ENCODE data around the gene TMEM256.
A peak's percentile ranks its signal among the peaks of the same experiment; 100 is the strongest.

TMEM256 gene

DNA sequence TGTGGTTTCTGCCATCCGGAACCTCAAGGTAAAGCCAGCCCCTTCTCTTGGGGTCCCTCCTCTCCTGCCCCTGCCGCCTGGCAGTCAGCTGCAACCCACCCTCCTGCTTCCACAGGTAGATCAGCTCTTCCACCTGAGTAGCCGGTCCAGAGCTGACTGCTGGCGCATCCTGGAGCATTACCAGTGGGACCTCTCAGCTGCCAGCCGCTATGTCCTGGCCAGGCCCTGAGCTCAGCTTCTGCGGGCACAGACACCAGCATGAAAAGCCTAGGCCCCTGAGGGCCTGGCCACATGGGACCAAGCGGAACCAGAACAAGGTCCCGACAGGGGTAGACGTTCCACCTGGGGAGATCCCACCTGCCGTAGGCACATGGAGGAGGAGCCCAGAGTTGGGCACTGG is 15.0 kb downstream of the TMEM256 start:
- Histone ChIP-seq H3K9ac (ENCODE audit: low read length in 5 of 5) (no peak overlapping the region), H3K9me3 (ENCODE audit: control insufficient read depth in 5 of 5, low read length in 5 of 5) (no peaks in the 10 kb centered on the region), H3K27me3 (ENCODE audit: control insufficient read depth in 5 of 5, insufficient read depth in 4 of 5, low read length in 5 of 5) (peaks cover 0 to 6% (median 0%) of the 10 kb centered on the region in 5 donors), H3K36me3 (ENCODE audit: control insufficient read depth in 5 of 5, insufficient read depth in 5 of 5, low read length in 5 of 5) (peaks cover 0 to 46% (median 38%) of the 10 kb centered on the region in 5 donors), H3K27ac (ENCODE audit: low read depth, low read length) (no peak overlapping the region), H3K4me3 (ENCODE audit: low read depth in 1 of 5, low read length in 5 of 5) (no peak overlapping the region), H3K4me1 (ENCODE audit: control insufficient read depth in 5 of 5, insufficient read depth in 5 of 5, low read length in 5 of 5) (peaks cover 0 to 29% (median 14%) of the 10 kb centered on the region in 5 donors)

DNA sequence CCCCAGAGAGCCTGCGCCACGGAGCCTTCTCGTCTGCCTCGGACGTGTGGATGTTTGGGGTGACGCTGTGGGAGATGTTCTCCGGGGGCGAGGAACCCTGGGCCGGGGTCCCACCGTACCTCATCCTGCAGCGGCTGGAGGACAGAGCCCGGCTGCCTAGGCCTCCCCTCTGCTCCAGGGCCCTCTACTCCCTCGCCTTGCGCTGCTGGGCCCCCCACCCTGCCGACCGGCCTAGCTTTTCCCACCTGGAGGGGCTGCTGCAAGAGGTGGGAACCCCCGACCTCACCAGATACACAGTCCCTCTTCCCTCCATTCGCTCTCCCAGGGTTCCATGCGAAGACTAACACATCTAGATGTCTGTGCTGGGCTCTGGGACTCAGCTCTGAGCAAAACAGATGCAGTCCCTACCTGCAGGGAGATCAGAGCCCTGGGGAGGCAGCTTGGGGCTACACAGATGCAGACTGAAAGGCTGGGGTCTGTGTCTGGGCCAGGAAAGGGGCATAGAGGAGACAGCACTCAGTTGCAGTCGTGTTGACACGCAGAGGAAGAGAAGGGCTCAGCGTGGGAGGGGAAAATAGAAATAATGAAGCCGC is 19.3 kb downstream of the TMEM256 start:
- Histone ChIP-seq H3K4me3 (ENCODE audit: low read depth in 1 of 5, low read length in 5 of 5) (peak overlapping the region in 3 of 5 donors; percentile 49 to 65 (median 51)), H3K27ac (ENCODE audit: low read depth, low read length) (no peak overlapping the region), H3K9ac (ENCODE audit: low read length in 5 of 5) (peak overlapping the region in 2 of 5 donors; percentile 24 to 30), H3K36me3 (ENCODE audit: control insufficient read depth in 5 of 5, insufficient read depth in 5 of 5, low read length in 5 of 5) (peaks cover 0 to 22% (median 18%) of the 10 kb centered on the region in 5 donors), H3K4me1 (ENCODE audit: control insufficient read depth in 5 of 5, insufficient read depth in 5 of 5, low read length in 5 of 5) (peaks cover 4 to 35% (median 30%) of the 10 kb centered on the region in 5 donors), H3K9me3 (ENCODE audit: control insufficient read depth in 5 of 5, low read length in 5 of 5) (no peaks in the 10 kb centered on the region), H3K27me3 (ENCODE audit: control insufficient read depth in 5 of 5, insufficient read depth in 4 of 5, low read length in 5 of 5) (peaks cover 17 to 36% (median 24%) of the 10 kb centered on the region in 5 donors)

DNA sequence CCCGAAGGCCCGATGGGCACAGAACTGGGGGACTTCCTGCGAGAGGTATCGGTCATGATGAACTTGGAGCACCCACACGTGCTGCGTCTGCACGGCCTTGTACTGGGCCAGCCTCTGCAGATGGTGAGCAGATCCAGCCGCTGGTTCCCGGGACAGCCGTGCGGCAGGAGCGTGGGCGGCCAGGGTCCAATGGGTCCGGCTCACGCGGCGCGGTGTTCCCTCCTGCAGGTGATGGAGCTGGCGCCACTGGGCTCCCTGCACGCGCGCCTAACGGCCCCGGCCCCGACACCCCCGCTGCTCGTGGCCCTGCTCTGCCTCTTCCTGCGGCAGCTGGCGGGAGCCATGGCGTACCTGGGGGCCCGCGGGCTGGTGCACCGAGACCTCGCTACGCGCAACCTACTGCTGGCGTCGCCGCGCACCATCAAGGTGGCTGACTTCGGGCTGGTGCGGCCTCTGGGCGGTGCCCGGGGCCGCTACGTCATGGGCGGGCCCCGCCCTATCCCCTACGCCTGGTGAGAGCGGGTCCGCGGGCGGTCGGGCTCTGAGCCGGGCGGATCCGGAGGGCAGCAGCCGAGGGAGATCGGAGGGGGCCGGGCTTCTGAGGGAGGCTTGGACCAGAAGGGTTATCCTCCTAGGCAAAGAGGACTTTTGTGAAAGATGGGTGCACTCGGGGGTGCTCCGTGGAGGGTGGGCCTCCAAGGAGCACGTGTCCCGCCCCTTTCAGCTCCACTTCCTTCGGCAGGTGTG is 20.0 kb downstream of the TMEM256 start:
- Histone ChIP-seq H3K4me3 (ENCODE audit: low read depth in 1 of 5, low read length in 5 of 5) (peak overlapping the region in 4 of 5 donors; percentile 47 to 65 (median 50)), H3K9ac (ENCODE audit: low read length in 5 of 5) (peak overlapping the region in 3 of 5 donors; percentile 23 to 30 (median 24)), H3K27me3 (ENCODE audit: control insufficient read depth in 5 of 5, insufficient read depth in 4 of 5, low read length in 5 of 5) (peaks cover 17 to 36% (median 24%) of the 10 kb centered on the region in 5 donors), H3K9me3 (ENCODE audit: control insufficient read depth in 5 of 5, low read length in 5 of 5) (peaks cover 0 to 3% (median 0%) of the 10 kb centered on the region in 5 donors), H3K27ac (ENCODE audit: low read depth, low read length) (no peak overlapping the region), H3K36me3 (ENCODE audit: control insufficient read depth in 5 of 5, insufficient read depth in 5 of 5, low read length in 5 of 5) (peaks cover 0 to 15% (median 12%) of the 10 kb centered on the region in 5 donors), H3K4me1 (ENCODE audit: control insufficient read depth in 5 of 5, insufficient read depth in 5 of 5, low read length in 5 of 5) (peaks cover 4 to 35% (median 30%) of the 10 kb centered on the region in 5 donors)

DNA sequence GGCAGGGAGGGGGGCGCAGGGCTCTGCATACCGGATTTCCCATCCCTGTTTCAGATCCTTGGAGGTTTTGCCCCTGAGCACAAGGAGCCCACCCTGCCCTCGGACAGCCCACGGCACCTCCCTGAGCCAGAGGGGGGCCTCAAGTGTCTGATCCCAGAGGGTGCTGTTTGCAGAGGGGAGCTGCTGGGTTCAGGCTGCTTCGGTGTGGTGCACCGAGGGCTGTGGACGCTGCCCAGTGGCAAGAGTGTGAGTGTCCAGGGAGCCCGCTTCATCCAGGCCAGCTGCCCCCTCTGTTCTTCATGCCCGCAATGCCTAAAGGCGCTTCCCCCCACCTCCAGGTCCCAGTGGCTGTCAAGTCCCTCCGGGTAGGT is 20.5 kb downstream of the TMEM256 start:
- Histone ChIP-seq H3K36me3 (ENCODE audit: control insufficient read depth in 5 of 5, insufficient read depth in 5 of 5, low read length in 5 of 5) (peaks cover 0 to 10% (median 6%) of the 10 kb centered on the region in 5 donors), H3K9ac (ENCODE audit: low read length in 5 of 5) (peak overlapping the region in 3 of 5 donors; percentile 23 to 30 (median 24)), H3K27ac (ENCODE audit: low read depth, low read length) (no peak overlapping the region), H3K4me1 (ENCODE audit: control insufficient read depth in 5 of 5, insufficient read depth in 5 of 5, low read length in 5 of 5) (peaks cover 4 to 35% (median 30%) of the 10 kb centered on the region in 5 donors), H3K9me3 (ENCODE audit: control insufficient read depth in 5 of 5, low read length in 5 of 5) (peaks cover 0 to 3% (median 0%) of the 10 kb centered on the region in 5 donors), H3K27me3 (ENCODE audit: control insufficient read depth in 5 of 5, insufficient read depth in 4 of 5, low read length in 5 of 5) (peaks cover 17 to 36% (median 24%) of the 10 kb centered on the region in 5 donors), H3K4me3 (ENCODE audit: low read depth in 1 of 5, low read length in 5 of 5) (peak overlapping the region in 4 of 5 donors; percentile 47 to 65 (median 50))

DNA sequence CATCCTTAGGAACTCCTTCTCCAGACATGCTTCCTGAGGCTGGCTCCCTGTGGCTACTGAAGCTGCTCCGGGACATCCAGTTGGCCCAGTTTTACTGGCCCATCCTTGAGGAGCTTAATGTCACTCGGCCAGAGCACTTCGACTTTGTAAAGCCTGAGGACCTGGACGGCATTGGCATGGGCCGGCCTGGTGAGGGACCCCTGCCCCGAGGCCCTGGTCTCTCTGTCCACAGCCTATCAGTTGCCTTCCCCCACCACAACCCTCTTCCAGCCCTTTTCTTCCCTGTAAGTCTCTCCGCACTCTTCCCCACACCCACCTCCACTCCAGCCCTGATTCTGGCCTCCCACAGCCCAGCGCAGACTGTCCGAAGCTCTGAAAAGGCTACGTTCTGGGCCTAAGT is 21.0 kb downstream of the TMEM256 start:
- peaks cover 0 to 3% (median 0%) of the 10 kb centered on the region in 5 donors for H3K9me3 ChIP-seq (ENCODE audit: control insufficient read depth in 5 of 5, low read length in 5 of 5)
- H3K9ac ChIP-seq (ENCODE audit: low read length in 5 of 5): no peak overlapping the region
- H3K27me3 ChIP-seq (ENCODE audit: control insufficient read depth in 5 of 5, insufficient read depth in 4 of 5, low read length in 5 of 5): peaks cover 17 to 36% (median 24%) of the 10 kb centered on the region in 5 donors
- H3K4me1 ChIP-seq (ENCODE audit: control insufficient read depth in 5 of 5, insufficient read depth in 5 of 5, low read length in 5 of 5): peaks cover 4 to 35% (median 30%) of the 10 kb centered on the region in 5 donors
- H3K4me3 ChIP-seq (ENCODE audit: low read depth in 1 of 5, low read length in 5 of 5): no peak overlapping the region
- peaks cover 0 to 6% (median 2%) of the 10 kb centered on the region in 5 donors for H3K36me3 ChIP-seq (ENCODE audit: control insufficient read depth in 5 of 5, insufficient read depth in 5 of 5, low read length in 5 of 5)
- no peak overlapping the region for H3K27ac ChIP-seq (ENCODE audit: low read depth, low read length)

DNA sequence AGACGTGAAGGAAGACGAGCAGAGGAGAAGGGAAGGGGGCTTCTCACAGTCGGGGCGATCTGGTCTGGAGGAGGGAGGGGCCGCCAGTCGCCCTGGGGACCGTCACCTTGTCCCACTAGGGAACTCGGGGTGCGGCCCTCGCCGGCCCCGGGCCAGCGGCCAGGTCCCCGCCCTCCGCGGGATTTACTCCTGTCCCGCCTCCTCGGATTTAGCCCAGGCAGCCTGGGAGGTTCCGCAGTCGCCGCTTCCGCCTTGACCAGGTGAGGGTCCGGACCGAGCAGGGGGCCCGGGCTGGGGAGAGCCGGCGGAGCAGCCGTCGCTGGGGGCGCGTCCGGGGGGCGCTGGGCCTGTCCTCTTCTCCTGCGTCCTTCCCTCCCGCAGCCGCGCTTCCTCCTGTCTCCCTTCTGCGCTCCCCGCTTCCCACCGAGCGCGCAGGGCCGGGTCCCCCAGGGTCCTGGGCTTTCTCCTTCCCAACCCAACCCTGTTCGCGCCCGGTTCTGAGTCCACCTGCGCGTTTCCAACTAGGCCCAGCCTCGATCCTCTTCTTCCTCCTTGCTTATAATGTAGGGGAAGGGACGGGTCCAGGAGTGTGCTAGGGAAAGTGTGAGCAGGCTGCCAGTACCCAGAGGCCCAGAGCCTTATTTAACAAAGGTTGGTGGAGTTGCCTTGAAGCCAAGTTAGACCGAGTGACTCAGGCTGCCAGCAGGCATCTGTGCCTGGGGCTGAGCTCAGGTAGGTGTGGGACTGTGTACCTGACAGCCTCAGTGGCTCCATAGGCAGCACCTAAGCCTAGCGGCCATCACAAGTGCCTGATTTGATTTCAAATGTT is 22.8 kb downstream of the TMEM256 start, which contains the start of gene TNK1:
Gene TNK1 (plus strand): TSS at position 235 of the 829 bp plus-strand sequence. CDS start 1,838 bp downstream, outside the sequence.
- Histone ChIP-seq H3K9me3 (ENCODE audit: control insufficient read depth in 5 of 5, low read length in 5 of 5) (peaks cover 0 to 3% (median 0%) of the 10 kb centered on the region in 5 donors), H3K27me3 (ENCODE audit: control insufficient read depth in 5 of 5, insufficient read depth in 4 of 5, low read length in 5 of 5) (peaks cover 17 to 36% (median 24%) of the 10 kb centered on the region in 5 donors), H3K36me3 (ENCODE audit: control insufficient read depth in 5 of 5, insufficient read depth in 5 of 5, low read length in 5 of 5) (no peaks in the 10 kb centered on the region), H3K27ac (ENCODE audit: low read depth, low read length) (no peak within 1 kb of the TSS), H3K9ac (ENCODE audit: low read length in 5 of 5) (peak within 1 kb of the TSS in 4 of 5 donors; percentile 26 to 81 (median 46)), H3K4me1 (ENCODE audit: control insufficient read depth in 5 of 5, insufficient read depth in 5 of 5, low read length in 5 of 5) (peaks cover 4 to 35% (median 30%) of the 10 kb centered on the region in 5 donors), H3K4me3 (ENCODE audit: low read depth in 1 of 5, low read length in 5 of 5) (peak within 1 kb of the TSS; percentile 54 to 64 (median 59))

DNA sequence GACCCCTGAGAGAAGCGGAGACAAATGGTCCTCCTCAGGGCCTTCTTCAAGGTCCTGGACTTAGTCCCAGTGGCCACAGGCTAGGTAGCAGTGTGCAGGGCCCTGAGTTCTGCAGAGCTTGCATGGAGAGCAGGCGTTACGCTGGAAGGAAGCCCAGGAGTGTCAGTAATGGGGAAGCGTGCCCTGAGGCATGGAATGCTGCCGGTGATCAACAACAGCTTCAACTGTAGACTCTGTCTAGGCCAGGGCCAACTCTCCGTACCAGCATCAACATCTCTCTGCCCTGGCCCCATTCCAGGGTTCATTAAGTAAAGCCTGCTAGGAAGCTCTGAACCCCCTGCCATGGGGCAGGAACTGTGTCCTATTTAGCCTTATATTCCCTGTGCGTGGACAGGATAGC is 23.6 kb downstream of the TMEM256 start:
- peak overlapping the region; percentile 54 to 64 (median 59) for H3K4me3 ChIP-seq (ENCODE audit: low read depth in 1 of 5, low read length in 5 of 5)
- H3K9ac ChIP-seq (ENCODE audit: low read length in 5 of 5): peak overlapping the region in 3 of 5 donors; percentile 35 to 81 (median 57)

DNA sequence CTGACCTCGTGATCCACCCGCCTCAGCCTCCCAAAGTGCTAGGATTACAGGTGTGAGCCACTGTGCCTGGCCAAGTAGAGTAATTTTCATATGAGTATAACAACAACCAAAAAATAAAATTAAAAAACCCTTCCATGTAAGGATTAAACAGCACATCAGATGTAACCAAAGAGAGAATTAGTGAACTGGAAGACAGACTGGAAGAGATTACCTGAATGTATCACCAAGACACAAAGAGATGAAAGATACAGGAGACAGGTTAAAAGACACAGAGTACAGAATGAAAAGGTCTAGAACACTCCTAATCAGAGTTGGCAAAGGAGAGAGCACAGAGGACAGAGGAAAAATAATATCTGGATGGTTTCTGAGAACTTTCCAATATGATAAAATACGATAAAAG is 24.8 kb downstream of the TMEM256 start:
- Histone ChIP-seq H3K9ac (ENCODE audit: low read length in 5 of 5) (no peak overlapping the region), H3K4me3 (ENCODE audit: low read depth in 1 of 5, low read length in 5 of 5) (no peak overlapping the region), H3K4me1 (ENCODE audit: control insufficient read depth in 5 of 5, insufficient read depth in 5 of 5, low read length in 5 of 5) (peaks cover 4 to 32% (median 26%) of the 10 kb centered on the region in 5 donors), H3K9me3 (ENCODE audit: control insufficient read depth in 5 of 5, low read length in 5 of 5) (peaks cover 0 to 3% (median 0%) of the 10 kb centered on the region in 5 donors), H3K27ac (ENCODE audit: low read depth, low read length) (no peak overlapping the region), H3K27me3 (ENCODE audit: control insufficient read depth in 5 of 5, insufficient read depth in 4 of 5, low read length in 5 of 5) (peaks cover 17 to 32% (median 24%) of the 10 kb centered on the region in 5 donors), H3K36me3 (ENCODE audit: control insufficient read depth in 5 of 5, insufficient read depth in 5 of 5, low read length in 5 of 5) (no peaks in the 10 kb centered on the region)

More for the DNA sequence above, 23.6 kb downstream of the TMEM256 start:
- Histone ChIP-seq H3K36me3 (ENCODE audit: control insufficient read depth in 5 of 5, insufficient read depth in 5 of 5, low read length in 5 of 5) (no peaks in the 10 kb centered on the region), H3K27ac (ENCODE audit: low read depth, low read length) (no peak overlapping the region), H3K4me1 (ENCODE audit: control insufficient read depth in 5 of 5, insufficient read depth in 5 of 5, low read length in 5 of 5) (peaks cover 4 to 35% (median 30%) of the 10 kb centered on the region in 5 donors), H3K9me3 (ENCODE audit: control insufficient read depth in 5 of 5, low read length in 5 of 5) (peaks cover 0 to 3% (median 0%) of the 10 kb centered on the region in 5 donors), H3K27me3 (ENCODE audit: control insufficient read depth in 5 of 5, insufficient read depth in 4 of 5, low read length in 5 of 5) (peaks cover 17 to 36% (median 24%) of the 10 kb centered on the region in 5 donors)

DNA sequence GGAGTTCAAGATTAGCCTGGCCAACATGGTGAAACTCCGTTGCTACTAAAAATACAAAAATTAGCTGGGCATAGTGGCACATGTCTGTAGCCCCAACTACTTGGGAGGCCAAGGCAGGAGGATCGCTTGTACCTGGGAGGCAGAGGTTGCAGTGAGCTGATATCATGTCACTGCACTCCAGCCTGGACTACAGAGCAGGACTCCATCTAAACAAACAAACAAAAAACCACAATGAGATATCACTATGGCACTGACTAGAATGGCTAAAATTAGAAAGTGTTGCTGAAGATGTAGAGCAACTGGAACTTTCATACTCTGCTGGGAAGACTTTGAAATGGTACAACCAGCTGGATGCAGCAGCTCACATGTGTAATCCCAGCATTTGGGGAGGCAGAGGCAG is 29.5 kb downstream of the TMEM256 start:
- H3K27ac ChIP-seq (ENCODE audit: low read depth, low read length): no peak overlapping the region
- H3K36me3 ChIP-seq (ENCODE audit: control insufficient read depth in 5 of 5, insufficient read depth in 5 of 5, low read length in 5 of 5): no peaks in the 10 kb centered on the region
- H3K9me3 ChIP-seq (ENCODE audit: control insufficient read depth in 5 of 5, low read length in 5 of 5): peaks cover 0 to 3% (median 0%) of the 10 kb centered on the region in 5 donors
- no peak overlapping the region for H3K9ac ChIP-seq (ENCODE audit: low read length in 5 of 5)
- H3K4me1 ChIP-seq (ENCODE audit: control insufficient read depth in 5 of 5, insufficient read depth in 5 of 5, low read length in 5 of 5): no peaks in the 10 kb centered on the region
- H3K4me3 ChIP-seq (ENCODE audit: low read depth in 1 of 5, low read length in 5 of 5): no peak overlapping the region
- peaks cover 0 to 2% (median 0%) of the 10 kb centered on the region in 5 donors for H3K27me3 ChIP-seq (ENCODE audit: control insufficient read depth in 5 of 5, insufficient read depth in 4 of 5, low read length in 5 of 5)

Data from subcutaneous abdominal adipose tissue (tissue), 5 donors.